Measurements from ENCODE around the gene INPP5A.

INPP5A gene

DNA sequence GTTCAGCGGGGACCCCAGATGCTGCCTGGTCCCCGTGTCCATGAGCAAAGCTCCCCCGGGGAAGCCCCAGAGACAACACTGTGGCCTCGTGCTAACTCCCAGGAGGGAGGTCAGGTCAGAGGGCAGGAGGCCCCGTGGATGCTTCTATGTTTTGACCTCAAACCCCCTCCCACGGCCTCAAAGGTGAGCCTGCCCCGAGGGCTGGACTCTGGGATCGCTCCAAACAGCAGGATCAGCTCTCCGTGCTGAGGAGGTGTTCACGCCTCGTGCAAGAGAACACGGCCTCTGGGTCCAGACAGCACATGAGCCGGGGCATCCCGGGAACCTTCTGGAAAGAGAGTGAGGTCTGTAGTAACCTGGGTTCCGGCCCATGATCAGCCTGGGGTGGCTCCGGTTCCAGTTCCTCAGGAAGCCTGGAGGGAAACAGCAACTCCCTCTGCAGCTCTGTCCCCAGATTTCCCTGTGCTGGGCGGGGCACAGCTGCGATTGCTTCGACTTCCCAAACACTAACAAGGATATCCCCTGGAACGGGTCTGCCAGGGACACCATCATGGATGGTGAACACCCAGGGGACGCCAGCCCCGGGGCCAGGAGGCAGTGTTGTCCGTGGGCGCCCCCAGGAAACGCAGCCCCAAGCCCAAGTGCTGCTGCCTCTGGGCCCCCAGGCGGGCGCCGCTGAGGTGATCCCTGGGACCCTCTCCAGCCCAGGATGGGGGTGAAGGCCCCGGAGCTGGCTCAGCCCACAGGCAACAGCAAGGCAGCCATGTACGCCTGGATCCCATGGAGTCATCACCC is 18.0 kb upstream of the INPP5A start:
- no peak for DNase-seq

DNA sequence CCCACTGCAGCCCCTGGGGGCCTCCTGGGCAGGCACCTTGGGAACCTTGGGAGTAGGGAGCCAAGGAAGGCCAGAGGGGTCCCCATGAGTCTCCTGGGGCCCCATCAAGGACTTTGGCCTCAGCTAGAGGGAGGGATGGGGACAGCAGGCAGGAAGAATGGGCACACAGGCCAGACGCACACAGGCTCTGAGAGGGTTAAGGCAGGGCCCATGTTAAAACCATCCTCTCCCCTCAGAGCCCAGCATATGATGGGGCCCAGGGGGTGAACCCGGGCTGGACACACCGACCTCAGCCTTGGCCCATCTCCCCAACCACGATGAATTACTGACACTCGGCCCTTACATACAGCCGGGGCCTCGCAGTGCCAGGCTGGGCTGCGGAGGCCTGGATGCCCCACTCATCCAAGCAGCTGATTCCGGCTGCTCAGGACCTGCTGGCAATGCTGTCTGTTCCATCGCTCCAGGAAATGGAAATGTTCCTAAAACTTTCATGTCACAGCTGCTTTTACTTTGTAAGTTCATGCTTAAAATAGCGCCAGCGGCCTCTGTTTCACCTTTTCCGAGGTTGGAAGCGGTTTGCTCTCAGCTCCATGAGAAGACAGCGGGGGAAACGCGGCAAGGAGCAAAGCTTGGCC is 17.3 kb upstream of the INPP5A start:
- peak; percentile 82 for DNase-seq

DNA sequence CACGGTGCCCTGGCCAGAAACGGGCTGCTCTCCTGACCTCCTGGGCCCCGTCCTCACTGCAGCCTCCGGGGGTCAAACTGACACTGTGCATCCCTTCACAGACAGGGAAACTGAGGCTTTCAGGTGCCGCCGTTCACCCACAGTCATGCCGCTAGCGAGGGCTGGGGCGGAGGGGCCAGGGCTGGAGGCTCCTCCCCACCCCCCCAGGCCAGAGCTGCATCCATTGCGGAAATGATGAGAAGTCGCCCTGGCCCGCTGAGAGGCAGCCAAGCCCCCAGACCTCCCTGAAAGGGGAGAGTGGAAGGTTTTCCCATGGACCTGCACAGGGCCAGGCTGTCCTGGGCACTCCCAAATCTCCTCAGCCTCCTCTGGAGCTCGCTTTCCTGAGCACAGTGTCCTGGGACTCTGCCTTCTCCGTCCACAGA is 16.5 kb upstream of the INPP5A start:
- DNase-seq = no peak

DNA sequence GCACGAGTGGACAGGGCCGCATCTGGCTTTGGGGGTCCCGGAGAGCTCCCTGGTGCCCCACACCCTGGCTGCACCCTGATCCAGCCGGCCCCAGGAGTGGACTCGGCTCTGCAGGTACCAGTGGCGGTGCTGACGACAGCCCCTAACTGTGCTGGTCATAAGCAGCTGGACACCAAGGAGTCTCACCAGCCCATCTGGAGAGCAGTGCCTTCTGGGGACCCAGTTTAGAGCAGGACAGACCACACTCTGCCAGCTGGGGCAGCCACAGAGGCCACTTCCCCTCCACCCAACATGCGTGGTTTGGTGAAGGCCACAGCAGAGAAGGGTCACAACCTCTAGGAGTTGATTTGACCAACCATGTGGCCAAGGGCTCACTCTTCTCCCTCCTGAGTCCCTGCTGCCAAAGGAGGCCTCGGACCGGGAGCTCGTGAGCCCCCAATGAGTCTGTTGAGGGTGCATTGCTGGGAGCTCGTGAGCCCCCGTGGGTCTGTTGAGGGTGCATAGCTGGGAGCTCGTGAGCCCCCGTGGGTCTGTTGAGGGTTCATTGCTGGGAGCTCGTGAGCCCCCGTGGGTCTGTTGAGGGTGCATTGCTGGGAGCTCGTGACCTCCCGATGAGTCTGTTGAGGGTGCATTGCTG is 16.0 kb upstream of the INPP5A start:
- no peak for DNase-seq

DNA sequence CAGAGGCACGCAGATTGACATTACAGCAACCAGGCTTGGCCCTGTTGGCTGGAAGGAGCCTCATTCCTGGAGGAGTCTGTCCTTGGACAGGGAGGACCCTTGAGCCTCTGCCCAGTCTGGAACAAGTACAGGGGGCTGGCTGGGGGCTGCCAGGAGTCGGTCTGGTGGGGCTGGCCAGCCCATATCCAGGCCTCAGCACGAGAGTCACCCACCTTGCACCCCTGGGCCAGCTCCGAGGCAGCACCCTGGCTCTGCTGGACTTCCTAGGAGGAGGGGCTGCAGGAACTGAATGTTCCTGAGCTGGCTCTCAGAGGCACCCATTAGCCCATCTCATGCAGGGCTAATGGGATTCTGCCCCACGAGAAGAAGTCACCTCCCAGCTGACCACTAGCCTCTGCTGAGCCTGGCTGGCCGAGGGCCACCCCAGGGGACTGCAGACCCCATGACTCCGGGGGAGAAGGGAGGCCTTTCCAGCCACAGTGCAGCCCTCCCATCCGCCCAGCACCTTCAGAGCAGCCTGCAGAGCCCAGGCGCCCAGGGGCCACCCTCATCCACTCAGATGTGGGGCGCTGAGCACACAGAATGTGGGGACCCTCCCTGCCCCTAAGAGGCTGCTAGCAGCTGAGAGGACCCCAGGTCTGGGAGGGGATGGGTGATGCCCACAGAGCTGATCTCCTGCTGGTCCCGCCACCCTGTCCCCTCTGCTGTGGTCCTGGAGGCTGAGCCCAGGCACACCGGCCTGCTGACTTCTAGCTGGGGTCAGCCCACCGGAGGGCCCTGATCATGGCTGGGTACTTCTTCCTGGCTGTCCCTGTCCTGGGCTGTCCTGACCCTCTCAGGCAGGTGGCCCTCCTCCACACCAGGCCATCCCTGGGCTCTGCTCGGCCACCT is 14.8 kb upstream of the INPP5A start:
- no peak for DNase-seq

DNA sequence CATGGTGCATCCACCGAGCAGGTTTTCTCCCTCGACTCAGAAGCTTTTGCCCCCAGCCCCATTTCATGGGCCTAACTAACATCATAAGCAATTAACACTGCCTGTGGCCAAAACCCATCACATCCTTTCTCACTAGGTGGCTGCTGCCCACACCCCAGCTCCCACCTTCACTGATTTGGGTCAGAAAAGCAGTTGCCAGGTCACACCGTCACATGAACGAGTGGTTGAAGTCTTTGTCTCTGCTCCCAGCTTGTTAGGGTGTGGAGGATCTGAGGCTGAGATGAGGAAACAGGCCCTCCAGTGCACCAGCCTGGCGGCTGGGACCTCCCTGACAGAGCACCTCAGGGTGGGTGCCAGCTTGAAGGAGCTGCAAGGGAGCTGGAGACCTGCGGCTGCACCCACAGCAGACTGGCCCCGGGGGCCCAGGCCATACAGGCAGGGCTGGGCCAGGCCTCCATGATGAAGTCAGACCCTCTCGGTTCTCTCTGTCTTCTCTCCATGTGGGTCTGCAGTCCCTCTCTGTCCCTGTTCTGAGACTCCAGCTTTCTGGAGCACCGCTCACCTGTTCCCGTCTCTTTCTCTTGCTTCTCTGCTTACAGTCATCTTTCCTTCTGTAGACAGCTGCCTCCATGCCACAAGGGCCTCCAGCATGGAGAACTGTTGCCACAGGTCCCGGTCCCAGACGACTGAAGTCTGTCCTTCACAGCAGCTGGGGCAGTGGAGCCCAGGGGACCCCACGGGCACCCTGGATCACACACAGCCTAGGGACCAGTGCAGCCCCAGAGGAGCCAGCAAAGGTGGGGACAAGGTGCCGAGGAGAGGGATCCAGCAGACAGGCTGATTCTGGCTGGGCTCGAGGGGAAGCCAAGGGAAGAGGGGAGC is 13.8 kb upstream of the INPP5A start:
- DNase-seq = no peak

DNA sequence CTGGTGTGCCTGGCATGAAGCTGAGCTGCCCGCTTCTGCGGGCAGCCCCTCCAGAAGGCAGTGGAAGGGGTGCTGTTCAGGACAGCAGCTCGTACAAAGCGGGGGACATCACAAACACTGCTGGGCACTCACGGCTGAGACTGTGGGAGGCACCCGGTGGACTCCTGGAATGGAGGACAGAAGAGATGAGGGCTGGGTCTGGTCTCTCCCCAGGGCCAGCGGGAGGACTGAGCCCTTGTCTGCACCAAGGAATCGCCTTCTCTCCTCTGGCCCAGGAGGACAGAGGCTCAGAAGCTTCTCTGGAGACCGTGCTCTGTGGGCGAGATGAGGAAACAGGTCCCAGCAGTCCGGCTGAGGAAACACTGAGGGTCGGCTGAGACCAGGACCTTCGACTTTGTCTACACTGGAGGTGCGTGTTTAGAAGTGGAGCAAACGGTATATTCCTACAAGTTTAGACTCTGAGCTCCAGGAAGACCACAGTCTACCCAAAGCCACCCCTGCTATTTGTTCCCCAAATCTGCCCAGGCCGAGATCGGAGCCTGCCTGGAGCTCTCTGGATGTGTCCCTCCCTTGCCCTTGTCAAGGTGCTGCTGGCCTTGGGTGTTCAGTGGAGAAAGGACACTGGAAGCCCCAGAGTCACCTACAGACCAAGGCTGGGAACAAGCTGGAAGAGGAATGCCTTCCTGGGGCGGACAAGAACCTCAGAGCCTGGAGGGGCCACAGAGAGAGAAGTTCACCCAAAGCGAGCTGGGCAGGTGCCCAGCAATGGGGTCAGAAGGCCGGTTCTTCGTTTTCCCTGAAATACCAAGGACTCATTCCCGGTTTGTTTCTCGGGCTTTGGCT is 12.9 kb upstream of the INPP5A start:
- no peak for DNase-seq

DNA sequence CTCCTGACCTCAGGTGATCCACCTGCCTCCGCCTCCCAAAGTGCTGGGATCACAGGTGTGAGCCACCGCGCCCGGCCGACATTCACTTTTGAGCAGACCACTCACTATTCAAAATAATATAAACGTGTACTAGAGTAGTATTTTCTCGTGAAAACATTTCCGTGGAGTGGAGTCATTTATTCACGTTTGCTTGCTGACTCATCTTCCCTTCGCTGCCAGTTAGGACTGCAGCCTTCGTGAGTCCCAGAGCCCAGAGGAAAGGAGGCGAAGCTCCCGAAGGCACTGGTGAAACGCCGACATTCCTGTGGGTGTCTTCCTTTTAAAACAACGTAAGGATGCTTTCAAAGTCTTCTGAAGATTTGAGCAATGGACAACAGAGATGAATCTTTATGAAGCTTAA is 10.9 kb upstream of the INPP5A start:
- DNase-seq = peak; percentile 77

DNA sequence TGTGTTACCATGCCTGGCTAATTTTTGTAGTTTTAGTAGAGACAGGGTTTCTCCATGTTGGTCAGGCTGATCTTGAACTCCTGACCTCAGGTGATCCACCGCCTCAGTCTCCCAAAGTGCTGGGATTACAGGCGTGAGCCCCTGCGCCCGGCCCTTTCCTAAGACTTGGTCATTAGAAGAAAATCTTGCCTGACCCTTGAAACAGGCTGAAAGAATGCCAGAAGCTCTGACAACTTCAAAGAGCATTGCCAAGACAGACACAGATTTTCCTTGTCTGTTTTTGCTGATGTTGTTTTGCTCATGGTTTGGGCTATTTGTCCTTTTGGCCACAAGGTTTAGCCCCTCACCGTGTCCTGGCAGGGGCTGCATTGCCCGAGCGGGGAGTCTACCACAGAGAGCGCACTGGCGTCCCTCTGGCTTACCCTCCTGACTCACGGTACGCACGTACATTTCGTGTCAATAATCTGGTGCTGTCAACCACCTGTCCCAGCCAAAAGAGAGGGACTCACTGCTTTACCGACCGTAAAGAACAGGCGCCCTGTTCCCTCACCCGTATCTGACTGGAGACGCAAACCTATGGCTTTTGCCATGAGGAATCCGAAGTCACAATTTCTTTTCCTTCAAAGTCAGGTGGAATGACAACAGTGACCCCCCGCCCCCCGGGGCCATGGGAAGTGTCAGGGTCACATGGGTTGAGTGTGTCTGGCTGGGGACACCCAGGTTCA is 10.1 kb upstream of the INPP5A start:
- DNase-seq = no peak

DNA sequence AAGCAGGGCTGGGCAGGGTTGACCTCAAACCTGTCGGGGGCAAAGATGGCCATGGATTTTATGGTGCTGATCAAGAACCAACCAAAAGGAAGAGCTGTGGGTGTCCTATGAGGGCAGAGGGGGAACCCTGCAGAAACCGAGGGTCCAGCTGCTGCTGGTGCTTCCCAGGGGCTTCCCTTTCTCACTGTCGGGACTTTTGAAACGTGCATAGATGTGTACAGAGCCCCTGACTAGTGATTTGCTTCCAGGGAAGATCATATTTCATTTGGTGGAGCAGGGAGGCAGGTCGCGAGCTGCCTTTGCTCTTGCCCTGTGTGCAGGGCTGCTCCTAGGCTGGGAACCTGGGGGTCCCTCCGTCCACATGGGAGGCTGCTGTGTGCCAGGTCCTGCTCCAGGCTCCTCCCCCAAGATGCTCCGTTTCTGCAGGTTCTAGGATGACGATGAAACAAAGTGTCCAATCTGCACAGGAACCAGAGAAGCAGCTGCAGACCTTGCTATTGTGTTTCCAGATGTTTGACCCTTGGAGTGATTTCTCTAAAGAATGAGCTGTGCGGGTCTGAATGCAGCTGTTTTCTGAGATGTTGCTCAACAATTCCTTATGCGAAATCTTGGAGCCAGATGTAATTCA is 9.4 kb upstream of the INPP5A start:
- DNase-seq = no peak

DNA sequence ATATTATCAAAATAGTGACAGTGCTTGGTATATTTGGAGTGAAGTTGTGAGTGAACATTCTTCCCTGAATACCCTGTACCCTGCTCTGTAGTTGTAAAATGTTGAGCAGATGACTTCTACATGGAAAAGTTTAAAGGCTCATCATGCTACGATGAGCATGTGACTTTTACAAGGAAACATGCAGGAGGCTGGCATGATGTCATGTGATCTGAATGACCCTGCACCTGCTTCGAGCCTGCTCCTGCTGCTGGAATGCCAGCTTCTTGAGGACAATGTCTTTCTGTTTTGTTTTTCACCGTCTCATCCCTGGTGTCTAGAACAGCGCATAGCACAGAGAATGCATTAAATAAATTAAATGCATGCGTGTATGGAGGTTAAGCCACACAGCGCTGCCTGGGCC is 5.4 kb upstream of the INPP5A start:
- no peak for DNase-seq

DNA sequence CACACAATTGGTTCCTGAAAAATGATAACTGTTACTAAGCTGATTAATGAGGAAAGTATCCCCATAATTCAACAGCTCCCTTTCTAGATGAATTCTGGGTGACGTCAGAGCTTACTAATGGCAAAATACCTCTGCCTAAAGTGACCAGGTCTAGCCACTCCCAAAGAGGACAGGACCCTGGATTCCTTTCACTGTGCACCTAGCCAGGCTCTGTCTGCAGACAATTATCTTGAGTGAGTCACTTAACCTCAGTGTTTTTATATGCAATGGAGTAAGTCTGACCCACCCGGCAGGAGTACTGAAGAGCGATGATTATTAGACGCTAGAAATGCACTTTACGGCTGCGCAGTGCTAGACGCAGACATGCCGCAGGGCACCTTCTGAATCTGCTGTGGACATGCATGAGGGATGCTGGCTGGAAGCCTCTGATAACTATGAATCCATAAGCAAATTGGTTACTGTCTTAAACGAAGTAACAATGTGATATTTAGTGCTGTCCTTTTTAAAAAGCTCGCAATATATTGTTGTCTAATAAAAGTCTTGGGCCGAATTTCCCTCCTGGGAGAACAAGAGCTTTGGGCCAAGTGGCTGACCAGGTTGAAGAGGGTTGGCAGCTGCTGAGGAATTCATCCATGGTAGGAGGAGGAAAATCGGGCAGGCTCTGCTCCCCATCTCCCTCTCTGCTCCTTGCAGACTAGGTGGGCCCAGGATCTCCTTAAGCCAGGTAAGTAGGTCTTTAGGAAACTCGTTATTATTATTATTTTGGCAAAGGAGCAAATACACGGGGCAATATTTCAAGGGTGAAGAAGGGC is 4.6 kb upstream of the INPP5A start:
- DNase-seq = peak; percentile 91

DNA sequence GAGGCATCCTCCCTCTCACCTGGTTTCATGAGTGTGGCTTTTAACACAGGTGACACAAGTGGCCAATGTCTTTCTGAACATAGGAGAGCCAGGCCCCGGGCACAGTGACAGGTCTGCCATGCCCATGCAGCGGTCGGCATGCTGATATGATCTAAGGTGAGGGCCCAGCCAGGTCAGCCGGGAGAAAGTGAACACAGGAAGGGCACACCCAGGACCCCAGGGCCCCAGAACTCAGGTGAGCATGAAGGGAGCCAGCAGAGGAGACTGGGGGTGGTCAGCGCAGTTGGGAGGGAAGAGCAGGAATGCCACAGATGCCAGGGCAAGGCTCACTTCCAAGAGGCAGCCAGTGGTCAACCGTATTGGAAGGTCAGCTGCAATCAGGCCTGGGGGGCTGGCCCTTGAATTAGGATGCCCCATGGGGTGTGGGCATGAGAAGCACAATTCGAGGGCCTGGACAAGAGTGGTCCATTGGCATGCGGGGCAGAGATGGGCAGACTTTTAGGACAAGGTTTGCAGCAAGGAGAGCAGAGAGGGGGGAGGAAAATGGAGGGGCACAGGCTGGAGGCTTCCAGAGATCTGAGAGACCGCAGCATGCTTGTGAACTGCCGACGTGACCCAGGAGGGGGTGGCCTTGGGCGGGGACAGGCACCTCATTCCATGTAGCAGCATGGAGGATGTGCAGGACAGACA is 3.9 kb upstream of the INPP5A start:
- no peak for DNase-seq

DNA sequence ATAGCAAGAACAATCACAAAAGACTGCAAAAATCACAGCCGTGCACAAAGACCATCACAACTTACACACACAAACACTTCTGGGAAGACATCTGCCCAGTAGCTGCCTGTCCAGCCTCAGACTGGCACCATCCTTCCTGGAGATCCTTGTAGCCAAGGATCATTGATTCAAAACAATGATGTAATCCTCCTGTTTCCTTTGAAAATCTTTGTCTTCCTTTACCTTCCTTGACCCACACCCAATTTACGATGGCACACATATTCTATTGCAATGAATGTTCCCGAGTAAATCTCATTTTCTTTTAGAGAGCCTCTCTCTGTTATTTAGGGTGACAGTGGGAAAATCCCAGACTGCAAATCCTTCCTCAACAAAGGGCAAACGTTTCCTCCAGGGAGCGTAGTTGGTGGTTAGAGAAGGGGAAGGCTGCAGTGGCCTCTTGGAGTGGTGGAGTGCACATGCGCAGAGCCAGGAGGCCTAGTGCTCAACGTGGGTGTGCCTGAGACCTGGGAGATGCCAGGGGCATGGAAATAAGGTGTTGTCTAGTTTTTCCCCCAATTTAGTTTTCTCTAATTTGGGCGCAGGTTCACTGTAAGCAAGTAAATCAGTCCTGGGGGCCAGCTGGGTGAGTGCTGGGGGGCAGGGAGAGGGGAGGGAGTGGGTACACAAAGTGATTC is 3.1 kb upstream of the INPP5A start:
- DNase-seq = no peak

DNA sequence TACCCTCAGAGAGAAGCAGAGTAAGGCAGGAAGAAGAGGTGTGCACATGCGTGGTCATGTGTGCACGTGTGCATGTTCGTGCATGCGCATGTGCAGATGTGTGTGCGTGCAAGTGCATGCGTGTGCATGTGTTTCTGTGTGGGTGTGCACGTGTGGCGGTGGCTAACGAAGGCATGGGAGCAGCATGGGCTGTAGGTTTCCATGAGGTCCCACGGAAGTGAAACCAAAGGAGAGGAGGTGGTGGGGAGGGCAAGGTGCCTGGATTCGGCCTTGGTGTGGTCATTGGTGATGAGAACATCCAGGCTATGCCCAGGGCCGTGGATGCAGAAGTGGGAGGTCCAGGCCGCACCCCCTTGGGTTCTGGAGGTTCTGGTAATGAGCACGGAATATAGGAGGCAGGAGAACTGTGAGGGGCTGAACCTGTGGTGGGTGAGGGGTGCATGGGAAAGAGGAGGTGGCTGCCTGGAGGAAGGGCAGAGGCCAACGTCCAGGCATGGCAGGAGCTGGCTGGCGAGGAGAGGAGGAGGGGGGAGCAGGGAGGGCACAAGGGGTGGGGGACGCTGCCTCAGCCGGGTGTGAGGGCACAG is 2.4 kb upstream of the INPP5A start:
- no peak for DNase-seq

DNA sequence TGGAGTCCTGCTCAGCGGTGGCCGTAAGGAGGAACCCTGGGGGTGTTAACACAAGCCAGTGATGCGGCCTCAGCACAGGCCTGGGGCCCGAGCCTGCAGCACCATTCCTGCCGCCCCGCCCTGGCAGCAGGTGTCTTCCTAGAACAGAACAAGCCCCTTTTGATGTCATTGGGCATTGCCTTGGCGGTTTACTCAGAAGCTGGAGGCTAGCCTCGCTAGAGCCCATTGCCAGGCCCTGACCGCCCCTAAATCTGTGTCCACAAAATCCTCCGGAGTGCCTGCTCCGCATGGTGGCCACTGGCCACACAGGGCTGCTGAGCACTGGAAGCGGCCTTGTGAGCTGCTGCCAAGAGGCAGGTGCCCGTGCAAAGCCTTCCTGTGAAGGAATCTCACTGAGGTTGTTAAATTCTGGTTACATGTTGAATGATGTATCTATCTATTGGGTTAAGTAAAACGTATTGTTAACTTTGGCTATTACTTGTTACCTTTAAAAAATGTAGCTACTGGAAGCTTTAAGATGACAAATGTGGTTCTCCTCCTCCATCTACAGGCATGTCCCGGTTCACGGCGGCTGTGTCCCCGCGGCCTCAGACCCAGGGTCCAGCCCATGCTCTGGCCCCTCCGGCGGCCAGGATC is 1.2 kb upstream of the INPP5A start:
- no peak for DNase-seq

All from fibroblast of skin of right biceps (primary cell).